ENCODE data around the gene ITGB2.

DNA sequence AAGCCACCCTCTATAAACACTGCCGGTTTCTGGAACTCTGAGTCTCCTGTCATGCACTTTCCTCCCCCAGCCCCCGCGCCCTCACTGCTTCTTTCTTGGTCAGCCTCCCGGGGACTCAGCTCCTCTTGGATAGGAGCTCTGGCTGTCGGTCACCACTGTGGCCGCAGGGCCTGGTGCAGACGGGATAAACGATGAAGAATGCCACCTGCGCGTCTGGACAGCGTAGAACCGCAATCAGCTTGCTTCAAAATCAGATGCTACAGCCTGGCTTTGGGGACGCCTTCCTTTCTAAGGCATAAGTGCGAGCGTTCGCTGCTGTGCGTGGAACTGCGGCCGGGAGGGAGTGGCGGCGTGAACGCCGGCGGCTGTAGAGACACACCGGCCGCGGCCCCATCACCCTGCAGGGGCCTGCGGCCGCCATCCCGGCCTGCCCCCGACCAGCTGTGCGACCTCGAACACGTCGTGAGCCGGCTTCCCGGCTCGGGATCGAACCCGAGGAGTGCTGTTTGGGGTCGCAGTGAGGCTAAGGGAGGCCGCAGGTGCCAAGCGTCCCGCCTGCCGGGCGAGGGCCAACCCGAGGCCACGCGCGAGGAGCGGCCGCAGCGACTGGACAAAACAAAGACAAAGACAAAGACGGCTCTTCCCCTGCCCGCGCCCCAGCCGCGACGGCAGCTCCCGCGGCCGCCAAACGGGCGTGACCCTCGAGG, 47.9 kb downstream of the ITGB2 start:
- TF ChIP-seq, protein P1, sequence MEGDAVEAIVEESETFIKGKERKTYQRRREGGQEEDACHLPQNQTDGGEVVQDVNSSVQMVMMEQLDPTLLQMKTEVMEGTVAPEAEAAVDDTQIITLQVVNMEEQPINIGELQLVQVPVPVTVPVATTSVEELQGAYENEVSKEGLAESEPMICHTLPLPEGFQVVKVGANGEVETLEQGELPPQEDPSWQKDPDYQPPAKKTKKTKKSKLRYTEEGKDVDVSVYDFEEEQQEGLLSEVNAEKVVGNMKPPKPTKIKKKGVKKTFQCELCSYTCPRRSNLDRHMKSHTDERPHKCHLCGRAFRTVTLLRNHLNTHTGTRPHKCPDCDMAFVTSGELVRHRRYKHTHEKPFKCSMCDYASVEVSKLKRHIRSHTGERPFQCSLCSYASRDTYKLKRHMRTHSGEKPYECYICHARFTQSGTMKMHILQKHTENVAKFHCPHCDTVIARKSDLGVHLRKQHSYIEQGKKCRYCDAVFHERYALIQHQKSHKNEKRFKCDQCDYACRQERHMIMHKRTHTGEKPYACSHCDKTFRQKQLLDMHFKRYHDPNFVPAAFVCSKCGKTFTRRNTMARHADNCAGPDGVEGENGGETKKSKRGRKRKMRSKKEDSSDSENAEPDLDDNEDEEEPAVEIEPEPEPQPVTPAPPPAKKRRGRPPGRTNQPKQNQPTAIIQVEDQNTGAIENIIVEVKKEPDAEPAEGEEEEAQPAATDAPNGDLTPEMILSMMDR (IDR thresholded peaks at IDR 0.05), result no peak
- no peak for TF ChIP-seq EZH2phosphoT487 (IDR thresholded peaks at IDR 0.05)

All from neural progenitor cell (in vitro differentiated cells).